Esophagus (tissue), 2 donors: Measurements from ENCODE around the gene MEF2D. TPM values are rescaled to one million over a fixed set of nuclear protein-coding genes. Genes with fewer than 3 reads are reported as not detected.

Experiments
- H3K27ac ChIP-seq, 2 donors: one replicate each; pipeline ENCODE4 v1.5.1; 2013; ENCODE audit warnings: low read depth in 2 of 2, mild to moderate bottlenecking in 2 of 2, inconsistent platforms in 1 of 2, low read length in 1 of 2, moderate library complexity in 1 of 2
- H3K27me3 ChIP-seq, 2 donors: one replicate each; pipeline ENCODE4 v1.6.1; 2013; ENCODE audit warnings: low read length in 2 of 2, control low read depth in 1 of 2, mild to moderate bottlenecking in 1 of 2; ENCODE audit not compliant: insufficient read depth in 2 of 2, control insufficient read depth in 1 of 2
- H3K36me3 ChIP-seq, 2 donors: one replicate each; pipeline ENCODE4 v1.6.1; 2013; ENCODE audit warnings: low read length in 1 of 2; ENCODE audit not compliant: control insufficient read depth in 2 of 2, insufficient read depth in 2 of 2
- H3K4me1 ChIP-seq, 2 donors: one replicate each; pipeline ENCODE4 v1.6.1; 2013; ENCODE audit warnings: low read length in 1 of 2; ENCODE audit not compliant: control insufficient read depth in 2 of 2, insufficient read depth in 2 of 2
- H3K4me3 ChIP-seq, 2 donors: one replicate each; pipeline ENCODE4 v1.5.1; 2013; ENCODE audit warnings: low read length in 2 of 2, mild to moderate bottlenecking in 2 of 2, low read depth in 1 of 2, moderate library complexity in 1 of 2
- H3K9me3 ChIP-seq, 2 donors: one replicate each; pipeline ENCODE4 v1.6.1; 2013; ENCODE audit warnings: mild to moderate bottlenecking in 2 of 2, low read depth in 1 of 2, low read length in 1 of 2, moderate library complexity in 1 of 2; ENCODE audit not compliant: control insufficient read depth in 2 of 2, insufficient read depth in 1 of 2
- WGBS, 2 donors: extraction: QIAGEN DNeasy Blood & Tissue Kit; methylation state at CpG; one replicate each; pipeline ENCODE4 v1.1.7; 2013; 5-methylcytosine and 5-hydroxymethylcytosine counted together
- polyA plus RNA-seq, 2 donors: library from polyadenylated mRNA; stranded (reverse); fragments of 200-250 nt; gene quantifications; one replicate each; pipeline ENCODE4 v1.2.3, GENCODE V29; 2013
- donor health status: healthy with polysubstance abuse.
- donor health status: Bipolar disorder and iron deficiency.

The MEF2D gene
- polyA plus RNA-seq, 2 donors = 8.5 to 13.5 TPM

DNA sequence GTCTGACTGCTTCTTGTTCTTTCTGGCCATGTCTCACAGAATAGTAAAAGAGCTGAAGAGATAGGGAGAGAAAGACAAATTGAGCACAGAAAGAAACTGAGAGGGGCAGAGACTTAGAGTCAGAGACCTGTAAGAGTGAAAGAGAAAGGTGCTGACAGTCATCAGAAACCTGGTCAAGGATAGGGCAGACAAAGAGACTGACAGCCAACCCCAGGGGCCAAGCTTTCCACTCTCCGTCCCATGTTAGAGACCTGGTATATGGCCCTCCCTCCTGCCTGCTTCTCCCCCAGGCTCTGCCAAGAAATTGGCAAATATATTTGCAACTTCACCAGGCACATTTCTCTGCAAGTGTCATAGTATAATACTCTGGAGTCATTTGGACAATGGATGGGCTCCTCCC, 67.0 kb downstream of the MEF2D start:
- no peak overlapping the region for H3K27ac ChIP-seq
- no peak overlapping the region for H3K4me3 ChIP-seq
- H3K36me3 ChIP-seq = no peaks in the 10 kb centered on the region
- peaks cover 9 to 10% of the 10 kb centered on the region in 2 donors for H3K4me1 ChIP-seq
- no peaks in the 10 kb centered on the region for H3K9me3 ChIP-seq
- 43 to 85% methylated on average over 1 of the region's 1 CpG for WGBS, 2 donors
- H3K27me3 ChIP-seq = peaks cover 4 to 37% of the 10 kb centered on the region in 2 donors

DNA sequence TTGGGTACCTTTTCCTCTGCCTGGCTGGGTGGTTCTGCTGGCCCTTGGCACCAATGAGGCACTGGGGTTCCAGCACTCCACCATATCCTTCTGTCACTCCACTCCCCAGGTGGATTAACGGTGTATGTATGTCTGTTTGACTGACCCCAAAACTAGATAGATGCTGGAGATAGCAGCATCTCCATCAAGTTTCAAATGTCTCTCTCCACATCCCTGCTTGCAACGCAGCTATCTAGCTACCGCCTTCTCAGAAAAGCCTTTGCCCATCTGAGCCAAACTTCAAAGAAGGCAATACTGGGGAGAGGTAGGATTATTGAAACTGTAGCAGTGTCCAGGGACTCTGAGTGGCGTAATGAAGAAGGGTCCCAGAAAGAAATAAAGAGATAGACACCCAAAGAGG, 67.5 kb downstream of the MEF2D start:
- Histone ChIP-seq H3K4me1 (peaks cover 9 to 10% of the 10 kb centered on the region in 2 donors), H3K9me3 (no peaks in the 10 kb centered on the region), H3K4me3 (no peak overlapping the region), H3K27ac (no peak overlapping the region), H3K36me3 (no peaks in the 10 kb centered on the region), H3K27me3 (peaks cover 4 to 37% of the 10 kb centered on the region in 2 donors)
- WGBS, 2 donors = 31 to 45% methylated on average over 4 of the region's 4 CpGs

DNA sequence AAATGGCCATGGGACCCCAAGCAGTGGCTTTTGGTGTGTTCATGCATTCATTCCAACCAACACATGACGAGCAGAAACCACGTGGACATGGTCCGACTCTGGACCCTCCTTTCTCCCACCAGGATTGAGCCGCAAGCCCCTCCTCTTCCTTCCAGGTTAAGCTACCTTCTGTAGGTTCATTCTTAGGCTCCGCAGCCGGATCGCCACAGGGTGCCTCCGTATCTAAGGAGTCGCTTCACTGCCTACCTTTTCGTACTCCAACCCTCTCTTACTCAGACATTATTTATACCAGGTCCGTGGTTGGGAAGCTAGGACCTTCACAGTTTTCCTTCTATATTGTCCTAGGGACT, 67.9 kb downstream of the MEF2D start:
- 15 to 26% methylated on average over 11 of the region's 11 CpGs for WGBS, 2 donors
- Histone ChIP-seq H3K27me3 (peaks cover 4 to 36% of the 10 kb centered on the region in 2 donors), H3K4me1 (peaks cover 9 to 10% of the 10 kb centered on the region in 2 donors), H3K4me3 (no peak overlapping the region), H3K9me3 (no peaks in the 10 kb centered on the region), H3K36me3 (no peaks in the 10 kb centered on the region), H3K27ac (no peak overlapping the region)

DNA sequence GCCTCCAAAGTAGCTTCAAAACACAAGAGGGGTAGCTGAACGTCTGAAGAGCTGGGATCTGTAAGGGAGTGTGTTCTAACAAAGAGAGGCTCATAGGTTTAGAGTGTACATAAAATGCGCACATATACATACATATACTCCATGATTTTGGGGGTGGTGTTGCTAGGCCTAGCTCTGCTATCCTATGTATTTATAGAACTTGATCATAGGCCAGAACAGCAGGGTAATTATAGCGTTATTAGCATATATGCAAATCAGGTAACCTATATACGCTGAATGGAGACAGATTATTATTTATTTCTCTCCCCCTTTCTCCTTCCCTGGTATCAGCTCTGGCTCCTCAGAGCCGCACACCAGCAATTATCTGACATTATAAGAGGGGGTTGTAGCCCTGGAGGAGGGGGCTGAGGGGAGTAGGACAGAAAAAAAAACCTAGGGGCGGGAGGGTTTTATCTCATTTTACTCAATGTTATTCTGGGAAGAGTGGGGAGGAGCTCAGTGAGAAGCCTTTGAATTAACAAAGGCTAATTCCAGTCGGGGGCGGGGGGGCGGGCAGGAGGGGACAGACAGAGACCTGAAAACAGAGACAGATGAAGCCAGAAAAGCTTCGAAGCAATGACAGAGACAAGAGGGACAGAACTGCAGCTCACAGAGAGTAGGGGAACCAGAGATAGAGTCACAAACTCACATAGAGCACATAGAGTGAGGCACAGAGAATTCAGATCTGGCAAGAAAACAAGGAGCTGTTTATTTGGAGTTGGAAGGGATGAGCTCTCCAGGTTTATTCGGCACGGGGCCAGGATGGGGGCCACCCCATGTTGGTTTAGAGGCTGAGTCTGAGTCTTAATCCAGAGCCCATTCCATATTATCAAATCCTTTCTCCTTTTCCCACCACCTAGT, 68.6 kb downstream of the MEF2D start:
- WGBS, 2 donors = 30 to 39% methylated on average over 12 of the region's 12 CpGs
- no peak overlapping the region for H3K4me3 ChIP-seq
- H3K36me3 ChIP-seq = no peaks in the 10 kb centered on the region
- peaks cover 9 to 10% of the 10 kb centered on the region in 2 donors for H3K4me1 ChIP-seq
- no peak overlapping the region for H3K27ac ChIP-seq
- peaks cover 4 to 30% of the 10 kb centered on the region in 2 donors for H3K27me3 ChIP-seq
- no peaks in the 10 kb centered on the region for H3K9me3 ChIP-seq

DNA sequence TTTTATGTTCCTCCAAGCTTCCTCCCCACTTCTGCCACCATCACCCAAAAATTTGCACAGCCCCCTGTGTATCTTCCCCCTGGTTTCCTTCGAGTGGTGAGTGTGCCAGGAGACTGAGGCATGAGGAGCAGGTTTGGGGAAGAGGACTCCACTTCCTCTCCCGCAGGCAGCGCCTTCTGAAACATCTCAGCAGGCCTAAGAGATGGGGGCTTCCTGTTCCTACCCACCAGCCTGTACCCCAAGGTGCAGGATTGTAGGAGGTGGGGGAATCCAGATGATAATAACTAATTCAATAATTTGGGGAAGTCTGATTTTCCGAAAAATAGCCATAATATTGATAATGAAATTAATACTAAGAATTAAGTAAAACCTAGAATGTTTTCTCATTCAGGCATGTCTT, 69.2 kb downstream of the MEF2D start:
- Histone ChIP-seq H3K27me3 (peaks cover 4 to 24% of the 10 kb centered on the region in 2 donors), H3K27ac (no peak overlapping the region), H3K4me1 (peaks cover 6% of the 10 kb centered on the region in 2 donors), H3K9me3 (no peaks in the 10 kb centered on the region), H3K36me3 (no peaks in the 10 kb centered on the region), H3K4me3 (no peak overlapping the region)
- 56 to 59% methylated on average over 4 of the region's 4 CpGs for WGBS, 2 donors

DNA sequence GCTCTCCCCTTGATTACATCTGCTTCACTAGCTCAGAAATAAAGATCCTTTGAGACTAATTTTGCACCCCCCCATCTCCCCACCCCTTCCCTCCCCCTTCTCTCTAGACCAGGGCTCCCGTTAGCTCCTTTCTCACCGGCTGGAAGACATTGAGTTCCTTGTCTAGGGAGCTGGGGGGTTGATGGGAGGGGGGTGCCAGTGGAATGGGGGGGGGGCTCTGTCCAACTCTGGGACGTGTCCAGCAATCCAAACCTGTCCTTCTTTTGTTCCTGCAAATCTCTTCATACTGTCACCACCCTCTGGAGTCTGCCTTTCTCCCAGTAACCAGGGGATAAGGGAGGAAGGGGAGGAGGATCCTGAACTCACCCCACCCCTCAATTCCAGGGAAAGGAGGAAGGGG, 69.7 kb downstream of the MEF2D start:
- 10 to 31% methylated on average over 3 of the region's 3 CpGs for WGBS, 2 donors
- H3K27me3 ChIP-seq = peaks cover 4 to 19% of the 10 kb centered on the region in 2 donors

DNA sequence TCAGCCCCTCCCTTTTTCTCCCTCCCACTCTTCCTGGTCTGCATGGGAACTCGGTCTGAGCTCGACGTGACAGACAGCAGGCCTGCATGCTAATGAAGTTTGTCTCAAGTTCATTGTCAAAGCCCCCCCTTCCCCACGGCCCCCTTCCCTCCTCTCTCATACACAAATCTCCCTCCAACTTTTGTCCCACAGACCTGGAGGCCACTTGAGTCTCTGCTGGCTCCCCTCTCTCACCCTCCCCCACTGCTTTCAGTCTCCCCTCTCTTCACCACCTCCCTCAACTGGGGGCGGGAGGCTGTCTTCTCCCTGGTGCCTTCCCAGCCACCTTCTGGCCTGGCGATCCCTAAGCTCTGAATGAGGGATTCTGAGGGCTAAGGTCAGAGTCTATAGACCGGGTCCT, 70.3 kb downstream of the MEF2D start:
- no peak overlapping the region for H3K4me3 ChIP-seq
- peaks cover under 1 to 2% of the 10 kb centered on the region in 2 donors for H3K4me1 ChIP-seq
- 13 to 21% methylated on average over 7 of the region's 7 CpGs for WGBS, 2 donors
- H3K9me3 ChIP-seq = no peaks in the 10 kb centered on the region
- no peaks in the 10 kb centered on the region for H3K36me3 ChIP-seq
- H3K27ac ChIP-seq = no peak overlapping the region
- peaks cover 4 to 15% of the 10 kb centered on the region in 2 donors for H3K27me3 ChIP-seq

More for the DNA sequence above, 69.7 kb downstream of the MEF2D start:
- Histone ChIP-seq H3K27ac (no peak overlapping the region), H3K4me3 (no peak overlapping the region), H3K4me1 (peaks cover 3% of the 10 kb centered on the region in 2 donors), H3K36me3 (no peaks in the 10 kb centered on the region), H3K9me3 (no peaks in the 10 kb centered on the region)

DNA sequence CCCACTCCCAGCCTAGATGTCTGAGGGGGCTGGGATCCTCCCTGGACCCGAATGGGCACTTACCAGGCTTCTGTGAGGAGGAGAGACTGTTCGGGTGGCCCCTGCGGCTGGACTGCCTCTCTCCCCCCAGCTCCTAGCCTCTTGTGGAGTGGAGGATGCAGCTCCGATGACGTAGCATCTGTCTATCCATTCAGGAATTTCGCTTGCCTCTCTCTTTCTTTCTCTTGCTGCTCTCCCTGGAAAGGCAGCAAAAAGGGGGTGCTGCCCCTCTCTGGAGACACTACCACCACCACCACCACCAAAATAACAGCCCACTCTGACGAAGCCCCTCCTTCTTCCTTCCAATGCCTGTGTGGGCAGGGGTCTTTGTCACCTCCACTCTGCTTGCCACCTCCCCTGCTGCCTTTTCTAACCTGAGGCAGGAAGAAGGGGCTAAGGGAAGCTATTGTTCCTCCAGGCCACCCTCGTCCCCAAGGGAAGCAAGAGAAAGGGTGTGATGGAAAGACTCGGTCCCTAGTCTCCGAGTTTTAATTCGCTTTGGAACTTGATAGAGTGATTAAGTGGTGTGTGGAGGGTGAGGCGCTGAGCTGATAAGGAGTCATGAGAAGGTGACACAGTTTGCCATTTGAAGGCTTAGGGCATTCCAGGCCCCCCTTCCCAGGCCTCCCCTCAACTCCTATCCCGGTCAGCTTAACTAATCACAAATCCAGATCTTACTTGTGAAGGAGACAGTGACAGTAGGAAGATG, 71.1 kb downstream of the MEF2D start:
- 10 to 11% methylated on average over 13 of the region's 13 CpGs for WGBS, 2 donors
- H3K36me3 ChIP-seq = no peaks in the 10 kb centered on the region
- no peak overlapping the region for H3K4me3 ChIP-seq
- H3K27me3 ChIP-seq = peaks cover 0 to 13% of the 10 kb centered on the region in 2 donors
- no peaks in the 10 kb centered on the region for H3K9me3 ChIP-seq
- H3K27ac ChIP-seq = no peak overlapping the region
- H3K4me1 ChIP-seq = no peaks in the 10 kb centered on the region

DNA sequence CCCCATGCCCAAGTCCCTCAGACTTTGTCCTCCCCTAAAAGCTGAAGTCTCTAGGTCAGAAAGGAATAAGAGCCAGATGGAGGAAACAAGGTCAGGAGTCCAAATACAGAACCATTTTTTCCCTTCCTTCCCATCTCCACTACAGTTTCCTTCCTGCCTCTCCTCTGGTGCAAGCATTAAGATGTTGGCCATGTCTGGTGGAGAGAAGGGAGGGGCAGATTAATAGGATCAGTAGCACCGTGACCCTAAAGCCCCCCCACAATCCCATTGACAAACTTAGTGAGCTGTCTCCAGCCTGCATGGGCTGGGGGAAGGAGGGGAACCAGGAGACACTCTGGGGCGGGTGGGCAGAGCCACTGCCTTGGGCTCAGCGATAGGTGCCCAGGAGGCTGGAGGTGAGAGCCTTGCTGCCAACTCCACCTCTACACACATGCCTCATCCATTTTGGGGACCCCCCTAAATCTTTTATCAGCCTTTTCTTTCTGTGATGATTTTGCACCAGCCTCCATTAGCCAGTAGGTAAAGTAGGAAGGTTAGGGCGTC, 71.8 kb downstream of the MEF2D start:
- 10 to 23% methylated on average over 4 of the region's 4 CpGs for WGBS, 2 donors
- Histone ChIP-seq H3K27me3 (peaks cover 0 to 13% of the 10 kb centered on the region in 2 donors), H3K9me3 (no peaks in the 10 kb centered on the region), H3K27ac (no peak overlapping the region), H3K4me1 (no peaks in the 10 kb centered on the region), H3K36me3 (no peaks in the 10 kb centered on the region), H3K4me3 (no peak overlapping the region)
